Stomach (tissue), 9 donors: ENCODE data around the gene MT3. TPM values are rescaled to one million over a fixed set of nuclear protein-coding genes. Genes with fewer than 3 reads are reported as not detected.
A peak's percentile ranks its signal among the peaks of the same experiment; 100 is the strongest.

Experiments used
- DNase-seq, 2 donors: peaks; one replicate each; pipeline versions ENCODE4 v3.0.0 to v3.0.0-alpha.2; 2013 to 2019
- H3K27ac ChIP-seq, 5 donors: fragments of 200-600 bp in 4 of 5; sonication (generic) in 4 of 5; one replicate each; pipeline ENCODE4 v1.5.1; 2013 to 2019; ENCODE audit warnings: mild to moderate bottlenecking in 1 of 5, moderate library complexity in 1 of 5
- H3K27me3 ChIP-seq, 3 donors: fragments of 200-600 bp; sonication (generic); one replicate each; pipeline ENCODE4 v1.5.1; 2017 to 2019; ENCODE audit warnings: mixed run types in 1 of 3
- H3K36me3 ChIP-seq, 4 donors: fragments of 200-600 bp; sonication (generic); 1 replicate in 3 of 4; 2 replicates in 1 of 4; pipeline ENCODE4 v1.5.1; 2016 to 2019
- H3K4me1 ChIP-seq, 4 donors: fragments of 200-600 bp; sonication (generic); one replicate each; pipeline ENCODE4 v1.5.1; 2016 to 2019
- H3K4me3 ChIP-seq, 4 donors: fragments of 200-600 bp; sonication (generic) in 3 of 4; one replicate each; pipeline ENCODE4 v1.5.1; 2016 to 2019; ENCODE audit warnings: mild to moderate bottlenecking in 1 of 4
- H3K9me3 ChIP-seq, 4 donors: fragments of 200-600 bp; sonication (generic); one replicate each; pipeline ENCODE4 v1.5.1; 2016 to 2019
- EP300 ChIP-seq: sonication (generic); formaldehyde crosslinking; IDR thresholded peaks from one replicate; pipeline ENCODE4 v1.6.1; 2017; ENCODE audit warnings: antibody characterized with exemption
- POLR2A ChIP-seq, 4 donors: fragments of 450-650 bp; IDR thresholded peaks; one replicate each; pipeline ENCODE4 v1.6.1; 2016; ENCODE audit warnings: antibody characterized with exemption in 4 of 4, control low read depth in 2 of 4, mild to moderate bottlenecking in 1 of 4, moderate library complexity in 1 of 4
- POLR2AphosphoS5 ChIP-seq, 3 donors: sonication (generic); formaldehyde crosslinking; IDR thresholded peaks; one replicate each; pipeline ENCODE4 v1.6.1; 2016; ENCODE audit warnings: antibody characterized with exemption in 3 of 3
- WGBS, 5 donors: extraction: QIAGEN DNeasy Blood & Tissue Kit in 3 of 5; methylation state at CpG; one replicate each; pipeline versions ENCODE4 v1.1.5 to v1.1.7; 2013 to 2018; 5-methylcytosine and 5-hydroxymethylcytosine counted together
- intact Hi-C: fragments of 100-400 bp; cut with DNase I; formaldehyde crosslinking; loops from one replicate; pipeline ENCODE4 v1.15.1; 2023; ENCODE audit warnings: low total_unique reads
- polyA plus RNA-seq, 3 donors: library from polyadenylated mRNA; stranded (reverse); fragments of 200-250 nt; gene quantifications; one replicate each; pipeline ENCODE4 v1.2.3, GENCODE V29; 2013
- total RNA-seq, 5 donors: library from RNA; depleted of rRNA; stranded (reverse); fragments of >200 nt; gene quantifications; one replicate each; pipeline versions ENCODE4 v1.1.0 to v1.2.3, GENCODE V29; 2014 to 2016
- TF ChIP-seq, protein P1 (sequence below), 7 experiments: fragments of 450-650 bp in 4 of 7; fragments of 200-600 bp in 3 of 7; sonication (generic) in 3 of 7; IDR thresholded peaks; one replicate each; pipeline ENCODE4 v1.5.1; 2016 to 2019; ENCODE audit warnings: antibody characterized with exemption in 7 of 7, control low read depth in 2 of 7, mild to moderate bottlenecking in 1 of 7
- donor health status: healthy with polysubstance abuse.
- donor health status: Bipolar disorder and iron deficiency.
- donor health status: healthy.

MT3 gene
- total and polyA plus RNA-seq, 8 donors: 2.2 to 5.0 (median 4.0) TPM; not detected in 4

DNA sequence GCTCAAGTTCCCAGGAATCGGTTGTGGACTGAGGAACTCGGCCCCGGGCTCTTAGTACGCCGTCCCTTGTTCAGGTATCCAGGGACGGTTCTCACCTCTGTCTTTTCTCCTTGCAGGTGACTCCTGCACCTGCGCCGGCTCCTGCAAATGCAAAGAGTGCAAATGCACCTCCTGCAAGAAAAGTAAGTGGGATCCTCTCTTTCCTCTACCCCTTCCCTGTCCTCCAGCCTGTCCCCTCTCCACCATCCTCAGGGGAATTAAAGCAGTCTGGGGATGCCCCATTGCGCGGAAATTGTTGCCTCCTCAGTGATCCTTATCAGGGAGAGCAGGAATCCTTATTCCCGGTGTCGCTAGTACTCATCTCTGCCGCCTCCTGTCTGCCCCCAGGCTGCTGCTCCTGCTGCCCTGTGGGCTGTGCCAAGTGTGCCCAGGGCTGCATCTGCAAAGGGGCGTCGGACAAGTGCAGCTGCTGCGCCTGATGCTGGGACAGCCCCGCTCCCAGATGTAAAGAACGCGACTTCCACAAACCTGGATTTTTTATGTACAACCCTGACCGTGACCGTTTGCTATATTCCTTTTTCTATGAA, 19.6 kb downstream of the MT3 start:
- Histone ChIP-seq H3K27ac (peak overlapping the region; percentile 88 to 96 (median 92)), H3K9me3 (no peaks in the 10 kb centered on the region), H3K4me3 (peak overlapping the region; percentile 58 to 78 (median 66)), H3K36me3 (no peaks in the 10 kb centered on the region), H3K4me1 (peaks cover 35 to 57% (median 51%) of the 10 kb centered on the region in 4 donors), H3K27me3 (no peaks in the 10 kb centered on the region)
- intact Hi-C loops: no loop called here
- peak in 1 of 2 donors; percentile 30 for DNase-seq
- whole genome bisulfite sequencing, 5 donors: 0 to 1% (median 1%) methylated on average over 21 of the region's 21 CpGs
- TF ChIP-seq, protein P1, sequence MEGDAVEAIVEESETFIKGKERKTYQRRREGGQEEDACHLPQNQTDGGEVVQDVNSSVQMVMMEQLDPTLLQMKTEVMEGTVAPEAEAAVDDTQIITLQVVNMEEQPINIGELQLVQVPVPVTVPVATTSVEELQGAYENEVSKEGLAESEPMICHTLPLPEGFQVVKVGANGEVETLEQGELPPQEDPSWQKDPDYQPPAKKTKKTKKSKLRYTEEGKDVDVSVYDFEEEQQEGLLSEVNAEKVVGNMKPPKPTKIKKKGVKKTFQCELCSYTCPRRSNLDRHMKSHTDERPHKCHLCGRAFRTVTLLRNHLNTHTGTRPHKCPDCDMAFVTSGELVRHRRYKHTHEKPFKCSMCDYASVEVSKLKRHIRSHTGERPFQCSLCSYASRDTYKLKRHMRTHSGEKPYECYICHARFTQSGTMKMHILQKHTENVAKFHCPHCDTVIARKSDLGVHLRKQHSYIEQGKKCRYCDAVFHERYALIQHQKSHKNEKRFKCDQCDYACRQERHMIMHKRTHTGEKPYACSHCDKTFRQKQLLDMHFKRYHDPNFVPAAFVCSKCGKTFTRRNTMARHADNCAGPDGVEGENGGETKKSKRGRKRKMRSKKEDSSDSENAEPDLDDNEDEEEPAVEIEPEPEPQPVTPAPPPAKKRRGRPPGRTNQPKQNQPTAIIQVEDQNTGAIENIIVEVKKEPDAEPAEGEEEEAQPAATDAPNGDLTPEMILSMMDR (IDR thresholded peaks at IDR 0.05): no peak
- peak in 2 of 3 donors; percentile 2 to 22 for TF ChIP-seq POLR2AphosphoS5 (IDR thresholded peaks at IDR 0.05)

DNA sequence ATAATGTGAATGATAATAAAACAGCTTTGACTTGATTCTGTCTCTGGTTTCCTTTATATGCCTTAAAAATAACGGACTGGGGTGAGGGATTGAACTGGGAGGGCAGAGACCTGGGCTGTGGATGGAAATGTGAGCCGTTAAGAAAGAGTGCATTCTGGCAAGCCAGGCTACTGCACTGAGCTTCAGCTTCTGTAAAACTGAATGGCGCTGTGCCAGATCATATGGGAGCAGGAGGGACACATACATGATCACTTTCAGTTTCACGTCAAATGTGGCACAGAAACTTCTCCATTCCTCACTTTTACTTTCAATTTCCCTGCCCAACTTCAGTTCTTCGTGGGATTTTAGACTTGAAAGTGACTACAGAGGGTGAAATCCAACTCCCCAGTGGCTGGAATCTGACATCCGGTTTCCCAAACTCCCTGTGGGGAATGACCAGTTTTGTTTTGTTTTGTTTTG, 20.2 kb downstream of the MT3 start:
- Histone ChIP-seq H3K36me3 (no peaks in the 10 kb centered on the region), H3K27me3 (no peaks in the 10 kb centered on the region), H3K4me1 (peaks cover 35 to 57% (median 52%) of the 10 kb centered on the region in 4 donors), H3K9me3 (no peaks in the 10 kb centered on the region), H3K27ac (peak overlapping the region; percentile 88 to 96 (median 92)), H3K4me3 (peak overlapping the region; percentile 58 to 78 (median 66))
- peak; percentile 81 to 95 for DNase-seq
- intact Hi-C loops: no loop called here
- TF ChIP-seq EP300 (no peak), POLR2AphosphoS5 (IDR thresholded peaks at IDR 0.05) (peak; percentile 35 to 83 (median 77))
- 0 to 1% (median 1%) methylated on average over 6 of the region's 6 CpGs for WGBS, 5 donors

DNA sequence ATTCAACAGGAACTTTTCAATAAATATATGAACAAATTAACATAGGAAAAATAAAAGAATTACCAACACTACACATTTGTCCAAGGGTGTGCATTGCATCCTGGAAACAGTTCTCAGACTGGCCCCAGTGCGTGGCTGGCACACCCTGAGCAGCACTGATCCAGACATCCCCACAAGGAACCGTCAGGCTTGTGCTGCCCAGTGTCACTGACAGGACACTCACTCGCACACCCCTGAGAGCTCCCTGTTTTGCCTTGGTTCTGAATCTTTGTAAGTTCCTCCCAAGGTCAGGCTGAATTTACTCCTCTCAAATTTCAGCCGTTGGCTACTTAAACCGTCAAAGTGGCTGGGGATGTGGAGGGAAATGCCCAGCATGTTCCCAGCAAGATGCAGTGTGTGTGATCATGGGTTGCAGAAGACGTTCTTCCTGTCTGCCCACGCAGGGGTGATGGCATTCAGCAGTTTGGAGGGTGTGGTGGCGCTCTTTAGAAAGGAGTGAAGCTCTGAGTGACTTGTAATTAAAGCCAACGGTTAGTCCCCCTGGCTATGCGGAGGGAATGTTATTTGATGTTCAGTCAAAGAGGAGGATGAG, 20.8 kb downstream of the MT3 start:
- peaks cover 35 to 63% (median 52%) of the 10 kb centered on the region in 4 donors for H3K4me1 ChIP-seq
- 17 to 20% (median 18%) methylated on average over 10 of the region's 10 CpGs for WGBS, 5 donors
- peak overlapping the region; percentile 85 to 96 (median 92) for H3K27ac ChIP-seq
- TF ChIP-seq POLR2AphosphoS5 (IDR thresholded peaks at IDR 0.05) (peak; percentile 50 to 86 (median 61)), POLR2A (IDR thresholded peaks at IDR 0.05) (no peak), EP300 (peak; percentile 67)
- TF ChIP-seq, protein P1 (IDR thresholded peaks at IDR 0.05): no peak
- no peaks in the 10 kb centered on the region for H3K27me3 ChIP-seq
- no peaks in the 10 kb centered on the region for H3K9me3 ChIP-seq
- DNase-seq: peak; percentile 47 to 70
- no peaks in the 10 kb centered on the region for H3K36me3 ChIP-seq
- intact Hi-C loops: no loop called here
- H3K4me3 ChIP-seq: peak overlapping the region; percentile 58 to 78 (median 66)

DNA sequence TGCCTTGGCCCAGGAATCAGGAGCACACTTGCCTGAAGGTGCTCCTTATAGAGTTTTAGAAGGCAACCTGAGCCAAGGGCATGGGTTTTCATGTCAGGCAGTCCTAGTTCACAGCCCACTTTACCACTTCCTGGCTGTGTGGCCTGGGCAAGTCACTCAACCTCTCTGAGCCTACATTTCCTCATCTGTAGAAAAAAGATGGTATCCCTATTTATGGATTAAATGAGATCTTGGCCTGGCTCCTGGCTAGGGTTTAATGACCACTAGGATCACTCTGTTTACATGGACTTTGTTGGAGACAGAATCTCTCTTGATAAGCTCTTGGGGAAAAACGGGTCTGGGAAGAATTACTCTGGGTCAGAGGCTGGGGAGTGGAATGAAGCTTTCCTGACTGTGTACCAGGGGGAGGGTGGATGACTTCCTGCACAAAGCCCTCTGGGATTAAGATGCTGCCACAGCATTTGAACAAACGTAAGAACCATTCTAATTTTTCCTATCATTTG, 21.3 kb downstream of the MT3 start:
- peak in 1 of 2 donors; percentile 41 for DNase-seq
- H3K36me3 ChIP-seq: no peaks in the 10 kb centered on the region
- intact Hi-C loops: no loop called here
- H3K4me1 ChIP-seq: peaks cover 35 to 69% (median 52%) of the 10 kb centered on the region in 4 donors
- TF ChIP-seq POLR2A (IDR thresholded peaks at IDR 0.05) (no peak), EP300 (no peak), POLR2AphosphoS5 (IDR thresholded peaks at IDR 0.05) (no peak)
- TF ChIP-seq, protein P1 (IDR thresholded peaks at IDR 0.05): no peak
- WGBS, 5 donors: 11 to 47% (median 34%) methylated on average over 2 of the region's 2 CpGs
- no peaks in the 10 kb centered on the region for H3K9me3 ChIP-seq
- no peaks in the 10 kb centered on the region for H3K27me3 ChIP-seq
- H3K4me3 ChIP-seq: peak overlapping the region in 3 of 4 donors; percentile 58 to 78 (median 65)
- H3K27ac ChIP-seq: peak overlapping the region; percentile 85 to 96 (median 92)
